OCI-LY3 (cell line): Measurements from ENCODE around the gene PRR14L.

Source experiments
- H2AFZ ChIP-seq: fragments of 200-600, 300-600 bp; shearing (Covaris generic); 2 replicates; pipeline ENCODE4 v1.6.0; 2014; ENCODE audit warnings: antibody characterized with exemption, low read depth, low read length
- H3K27ac ChIP-seq: fragments of 200-600, 300-600 bp; sonication (generic); 2 replicates; pipeline ENCODE4 v1.5.1; 2014; ENCODE audit warnings: mild to moderate bottlenecking, low read length, moderate library complexity, mixed read lengths
- H3K27me3 ChIP-seq: fragments of 200-600, 300-600 bp; sonication (generic); 2 replicates; pipeline ENCODE4 v1.6.1; 2014; ENCODE audit warnings: low read depth, low read length, mixed read lengths
- H3K36me3 ChIP-seq: fragments of 200-600, 300-600 bp; sonication (generic); replicated peaks from 2 replicates; pipeline ENCODE3; 2014; ENCODE audit warnings: low read depth, low read length, mixed read lengths
- H3K4me1 ChIP-seq: fragments of 300-600, 200-600 bp; sonication (generic); 2 replicates; pipeline ENCODE4 v1.6.1; 2014; ENCODE audit warnings: low read length, mixed read lengths
- H3K4me2 ChIP-seq: fragments of 200-600, 300-600 bp; sonication (generic); 2 replicates; pipeline ENCODE4 v1.6.1; 2014; ENCODE audit warnings: low read length, mixed read lengths
- H3K4me3 ChIP-seq: fragments of 300-600, 200-600 bp; sonication (generic); 2 replicates; pipeline ENCODE4 v1.5.1; 2014; ENCODE audit warnings: antibody characterized with exemption, mild to moderate bottlenecking, low read length, moderate library complexity
- H3K79me2 ChIP-seq: fragments of 300-600, 200-600 bp; shearing (Covaris generic); 2 replicates; pipeline ENCODE4 v1.6.1; 2014; ENCODE audit warnings: mild to moderate bottlenecking, low read length, mixed read lengths
- H3K9ac ChIP-seq: fragments of 300-600, 200-600 bp; shearing (Covaris generic); 2 replicates; pipeline ENCODE4 v1.6.0; 2014; ENCODE audit warnings: mild to moderate bottlenecking, low read length, moderate library complexity
- H3K9me3 ChIP-seq: fragments of 200-600, 300-600 bp; shearing (Covaris generic); 2 replicates; pipeline ENCODE4 v1.6.1; 2014; ENCODE audit warnings: low read length, mixed read lengths; ENCODE audit not compliant: insufficient read depth
- H4K20me1 ChIP-seq: fragments of 200-600, 300-600 bp; sonication (generic); 2 replicates; pipeline ENCODE4 v1.6.1; 2016; ENCODE audit warnings: low read length, mixed read lengths; ENCODE audit not compliant: insufficient read depth
- EZH2phosphoT487 ChIP-seq: fragments of 200-600 bp; shearing (Covaris generic); IDR thresholded peaks from 2 replicates; pipeline ENCODE4 v1.6.1; 2018; ENCODE audit warnings: antibody characterized with exemption, mixed run types, low read depth
- TF ChIP-seq, protein P1 (sequence below): fragments of 200-600, 300-600 bp; sonication (generic); IDR thresholded peaks from 2 replicates; pipeline ENCODE4 v1.5.1; 2014; ENCODE audit warnings: antibody characterized with exemption, low read length, low read depth

Gene PRR14L

DNA sequence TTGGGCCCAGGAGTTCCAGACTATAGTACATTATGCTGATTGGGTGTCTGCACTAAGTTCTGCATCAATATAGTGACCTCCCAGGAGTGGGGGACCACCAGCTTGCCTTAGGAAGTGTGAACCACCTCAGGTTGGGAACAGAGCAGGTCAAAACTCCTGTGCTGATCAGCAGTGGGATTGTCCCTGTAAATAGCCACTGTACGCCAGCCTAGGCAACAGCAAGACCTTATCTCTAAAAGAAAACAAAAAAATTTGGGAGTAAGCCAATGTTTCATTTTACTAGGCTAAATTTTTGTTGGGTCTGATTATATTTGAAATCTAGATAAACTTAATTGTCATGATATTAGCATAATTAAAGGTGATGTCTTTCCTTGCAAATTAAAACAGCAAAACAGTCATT is 7.3 kb upstream of the PRR14L start:
- no peak overlapping the region for H2AFZ ChIP-seq
- H3K4me1 ChIP-seq = peaks cover 17% of the 10 kb centered on the region
- no peaks in the 10 kb centered on the region for H3K27me3 ChIP-seq
- no peak overlapping the region for H3K4me2 ChIP-seq
- no peak overlapping the region for H3K4me3 ChIP-seq
- no peak overlapping the region for H3K27ac ChIP-seq
- no peaks in the 10 kb centered on the region for H3K9me3 ChIP-seq
- peaks cover 15% of the 10 kb centered on the region for H3K36me3 ChIP-seq
- no peaks in the 10 kb centered on the region for H4K20me1 ChIP-seq
- peaks cover 15% of the 10 kb centered on the region for H3K79me2 ChIP-seq
- TF ChIP-seq, protein P1, sequence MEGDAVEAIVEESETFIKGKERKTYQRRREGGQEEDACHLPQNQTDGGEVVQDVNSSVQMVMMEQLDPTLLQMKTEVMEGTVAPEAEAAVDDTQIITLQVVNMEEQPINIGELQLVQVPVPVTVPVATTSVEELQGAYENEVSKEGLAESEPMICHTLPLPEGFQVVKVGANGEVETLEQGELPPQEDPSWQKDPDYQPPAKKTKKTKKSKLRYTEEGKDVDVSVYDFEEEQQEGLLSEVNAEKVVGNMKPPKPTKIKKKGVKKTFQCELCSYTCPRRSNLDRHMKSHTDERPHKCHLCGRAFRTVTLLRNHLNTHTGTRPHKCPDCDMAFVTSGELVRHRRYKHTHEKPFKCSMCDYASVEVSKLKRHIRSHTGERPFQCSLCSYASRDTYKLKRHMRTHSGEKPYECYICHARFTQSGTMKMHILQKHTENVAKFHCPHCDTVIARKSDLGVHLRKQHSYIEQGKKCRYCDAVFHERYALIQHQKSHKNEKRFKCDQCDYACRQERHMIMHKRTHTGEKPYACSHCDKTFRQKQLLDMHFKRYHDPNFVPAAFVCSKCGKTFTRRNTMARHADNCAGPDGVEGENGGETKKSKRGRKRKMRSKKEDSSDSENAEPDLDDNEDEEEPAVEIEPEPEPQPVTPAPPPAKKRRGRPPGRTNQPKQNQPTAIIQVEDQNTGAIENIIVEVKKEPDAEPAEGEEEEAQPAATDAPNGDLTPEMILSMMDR = no peak
- no peak for TF ChIP-seq EZH2phosphoT487
- H3K9ac ChIP-seq = no peak overlapping the region

DNA sequence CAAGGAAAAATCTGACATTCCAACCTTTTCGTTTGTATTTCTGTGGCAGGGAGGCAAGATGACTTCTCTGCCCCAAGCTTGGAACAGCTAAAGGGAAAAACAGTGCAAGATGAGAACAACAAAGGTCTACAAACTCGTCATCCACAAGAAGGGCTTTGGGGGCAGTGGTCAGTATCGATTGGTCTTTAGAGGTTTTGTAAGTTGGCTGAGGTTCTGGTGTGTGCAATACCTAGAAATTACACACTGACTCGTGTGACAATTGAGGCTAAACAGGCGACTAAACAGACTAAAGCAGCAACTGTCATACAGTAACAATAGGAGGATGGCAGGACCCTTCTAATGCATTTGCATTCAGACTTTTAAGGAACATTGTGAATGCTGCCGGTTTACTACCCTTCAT is 4.9 kb upstream of the PRR14L start:
- Histone ChIP-seq H3K27me3 (no peaks in the 10 kb centered on the region), H3K4me2 (peak overlapping the region; percentile 93), H3K9ac (peak overlapping the region; percentile 95), H3K36me3 (peaks cover 9% of the 10 kb centered on the region), H3K4me1 (peaks cover 26% of the 10 kb centered on the region), H3K27ac (no peak overlapping the region), H3K4me3 (peak overlapping the region; percentile 92), H2AFZ (no peak overlapping the region), H3K79me2 (peaks cover 16% of the 10 kb centered on the region), H4K20me1 (no peaks in the 10 kb centered on the region), H3K9me3 (no peaks in the 10 kb centered on the region)
- TF ChIP-seq, protein P1 = no peak
- TF ChIP-seq EZH2phosphoT487 = no peak

DNA sequence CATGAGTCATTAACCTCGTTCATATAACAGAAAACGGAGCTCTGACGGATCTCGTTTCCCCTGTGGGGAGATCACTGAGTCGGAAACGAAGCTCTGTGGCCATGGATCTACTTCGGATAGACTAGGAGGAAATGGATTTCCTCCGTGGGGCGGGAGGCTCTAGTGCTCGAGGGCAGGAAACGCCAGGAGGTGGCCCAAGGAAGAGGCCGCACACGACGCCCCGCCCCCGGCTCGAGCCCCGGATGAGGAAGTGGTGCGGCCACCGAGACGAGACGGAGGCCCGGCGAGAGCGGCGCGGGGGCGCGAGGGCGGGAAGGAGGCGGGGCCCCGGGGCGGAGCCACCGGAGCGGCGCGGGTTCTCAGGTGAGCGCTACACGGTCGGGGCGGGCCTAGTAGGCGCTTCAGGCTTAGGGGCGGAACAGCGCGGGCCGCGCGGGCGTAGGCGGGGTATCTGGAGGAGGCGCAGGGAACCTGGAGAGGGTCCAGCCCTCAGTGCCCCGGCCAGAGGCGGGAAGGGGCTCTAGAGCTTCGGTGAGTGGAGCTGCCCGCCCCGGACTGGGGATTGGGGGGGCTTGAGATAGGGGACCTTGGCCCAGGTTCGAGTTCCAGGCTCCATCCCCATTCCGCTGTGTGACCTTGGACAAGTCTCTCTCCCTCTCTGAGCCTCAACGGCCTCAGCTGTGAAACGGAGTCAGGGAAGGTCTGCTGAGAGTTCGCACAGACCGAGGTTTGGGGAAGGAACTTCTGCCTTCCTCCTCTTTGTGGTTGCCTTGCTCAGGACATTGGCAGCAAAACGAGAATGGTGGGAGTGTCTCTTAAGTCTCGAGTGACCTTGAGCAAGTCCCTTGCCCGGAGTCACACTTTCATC is 3.9 kb upstream of the PRR14L start, which contains the start of gene DEPDC5:
Gene DEPDC5, plus strand, starts transcription at position 386 of the 868 bp plus-strand sequence. CDS start 903 bp downstream, outside the sequence.
- H2AFZ ChIP-seq = peak within 1 kb of the TSS; percentile 74
- peak within 1 kb of the TSS; percentile 93 for H3K4me2 ChIP-seq
- H3K27ac ChIP-seq = peak within 1 kb of the TSS; percentile 77
- TF ChIP-seq, protein P1 = no peak
- TF ChIP-seq EZH2phosphoT487 = no peak
- no peaks in the 10 kb centered on the region for H3K27me3 ChIP-seq
- no peaks in the 10 kb centered on the region for H4K20me1 ChIP-seq
- peak within 1 kb of the TSS; percentile 92 for H3K4me3 ChIP-seq
- peaks cover 26% of the 10 kb centered on the region for H3K4me1 ChIP-seq
- H3K36me3 ChIP-seq = peaks cover 9% of the 10 kb centered on the region
- no peaks in the 10 kb centered on the region for H3K9me3 ChIP-seq
- peaks cover 25% of the 10 kb centered on the region for H3K79me2 ChIP-seq
- peak within 1 kb of the TSS; percentile 95 for H3K9ac ChIP-seq

DNA sequence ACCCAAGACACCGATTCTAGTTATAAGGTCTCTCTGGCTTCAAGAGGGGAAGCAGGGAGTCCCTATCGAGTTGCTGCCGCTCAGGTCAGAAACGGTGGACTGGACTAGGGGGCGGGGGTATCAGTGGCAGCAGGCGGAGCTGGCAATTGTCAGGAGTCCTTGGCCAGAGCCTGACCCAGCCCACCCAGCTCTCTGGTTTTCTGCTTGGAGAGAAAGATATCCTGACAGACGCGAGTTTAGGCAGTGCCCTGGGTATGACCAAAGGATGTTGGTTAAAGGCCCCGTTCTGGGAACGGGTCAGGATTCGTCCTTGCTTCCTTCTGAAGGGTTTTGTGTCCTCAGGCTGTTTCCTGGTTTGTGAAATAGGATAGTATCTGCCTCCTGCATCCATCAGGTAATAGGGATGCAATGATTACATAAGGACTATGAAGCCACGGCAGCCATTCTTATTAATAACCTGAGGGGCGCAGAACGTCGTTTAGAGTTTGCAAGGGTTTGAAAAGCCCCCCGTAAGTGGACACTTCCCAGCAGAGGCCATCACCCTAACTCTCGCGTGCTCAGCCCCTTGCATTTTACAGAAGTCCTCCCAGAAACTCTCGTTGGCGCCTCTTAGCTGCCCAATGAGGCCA is 3.2 kb upstream of the PRR14L start:
- H3K4me3 ChIP-seq = peak overlapping the region; percentile 92
- H3K27me3 ChIP-seq = no peaks in the 10 kb centered on the region
- peaks cover 34% of the 10 kb centered on the region for H3K4me1 ChIP-seq
- H3K9me3 ChIP-seq = no peaks in the 10 kb centered on the region
- 0 out of 2 replicates have a peak overlapping the region, but pooled peaks have one; percentile 12 for H2AFZ ChIP-seq
- H3K4me2 ChIP-seq = peak overlapping the region; percentile 93
- H3K36me3 ChIP-seq = peaks cover 4% of the 10 kb centered on the region
- H3K27ac ChIP-seq = peak overlapping the region; percentile 77
- TF ChIP-seq EZH2phosphoT487 = no peak
- TF ChIP-seq, protein P1 = no peak
- no peaks in the 10 kb centered on the region for H4K20me1 ChIP-seq
- peaks cover 33% of the 10 kb centered on the region for H3K79me2 ChIP-seq
- peak overlapping the region; percentile 88 for H3K9ac ChIP-seq
